ENCODE measurements around the gene CDX1.
A peak's percentile ranks its signal among the peaks of the same experiment; 100 is the strongest.

The CDX1 gene

DNA sequence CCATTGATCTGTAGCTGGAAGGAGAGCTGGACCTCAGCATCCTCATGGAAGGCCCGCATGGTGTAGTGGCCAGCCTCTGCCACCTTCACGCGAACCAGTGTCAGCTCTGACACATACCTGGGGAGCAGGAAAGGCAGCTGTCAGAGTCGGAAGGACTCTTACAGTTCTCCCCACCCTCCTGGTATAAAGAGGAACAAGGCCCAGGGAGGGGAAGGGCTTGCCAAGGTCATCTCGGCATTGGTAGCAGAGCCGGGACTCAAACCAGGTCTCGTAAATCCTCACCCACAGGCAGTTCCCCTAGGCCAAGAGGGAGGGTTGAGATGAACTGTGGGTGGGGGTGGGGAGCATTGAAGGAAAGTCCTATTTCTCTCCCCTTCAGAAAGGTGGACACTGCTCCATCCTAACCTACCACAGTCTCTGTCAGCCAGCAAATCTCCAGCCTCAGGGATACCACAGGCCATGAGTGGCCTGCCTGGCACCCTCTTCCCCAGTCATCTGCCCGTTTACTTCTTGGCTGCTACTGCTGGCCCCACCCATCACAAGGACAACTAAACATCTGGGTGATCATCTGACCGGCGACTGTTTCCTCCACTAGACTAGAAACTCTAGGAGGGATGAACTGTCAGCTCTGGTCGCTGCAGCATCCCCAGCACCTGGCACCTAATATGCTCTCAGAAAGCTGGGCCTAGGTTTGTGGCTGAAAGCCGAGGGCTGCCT lies 34.4 kb upstream of the CDX1 start:
- no peaks in the 10 kb centered on the region for H3K9me3 ChIP-seq (ENCODE audit: control insufficient read depth, low read length)
- 74% methylated on average over 7 of the region's 12 CpGs for WGBS

GRCh38 chr5:150132740-150133139 lies 33.8 kb upstream of the CDX1 start:
- H2AK5ac ChIP-seq (ENCODE audit: low read length, severe bottlenecking) = no peak overlapping the region
- H3K18ac ChIP-seq (ENCODE audit: low read depth in 1 of 2, low read length in 2 of 2) = peak overlapping the region in 1 of 2 experiments; percentile 26
- H3K36me3 ChIP-seq (ENCODE audit: control insufficient read depth in 1 of 2, insufficient read depth in 2 of 2, low read depth in 1 of 2, low read length in 2 of 2) = peaks cover 80 to 97% of the 10 kb centered on the region in 2 experiments
- H3K4me3 ChIP-seq (ENCODE audit: insufficient read depth in 1 of 2, low read depth in 1 of 2, low read length in 2 of 2) = no peak overlapping the region
- peaks cover 31% of the 10 kb centered on the region for H3K79me1 ChIP-seq (replicated peaks; ENCODE audit: low read length, poor library complexity, severe bottlenecking)
- H3K14ac ChIP-seq (ENCODE audit: low read length in 2 of 2) = no peak overlapping the region
- WGBS = 95% methylated on average over 22 of the region's 22 CpGs
- no peak for DNase-seq
- H3K4me1 ChIP-seq (ENCODE audit: control insufficient read depth, insufficient read depth, low read depth, low read length) = peaks cover 49% of the 10 kb centered on the region
- H3K9me3 ChIP-seq (ENCODE audit: control insufficient read depth, low read length) = no peaks in the 10 kb centered on the region
- H2AFZ ChIP-seq (ENCODE audit: low read depth, low read length) = no peak overlapping the region
- no peak overlapping the region for H3K23ac ChIP-seq (ENCODE audit: low read length in 2 of 2)
- no peak overlapping the region for H3K27ac ChIP-seq (ENCODE audit: low read length, poor library complexity, severe bottlenecking)
- H3K9ac ChIP-seq (ENCODE audit: low read length) = peak overlapping the region; percentile 60
- H3K4me2 ChIP-seq (ENCODE audit: low read length, poor library complexity, severe bottlenecking) = no peak overlapping the region
- H3K4ac ChIP-seq (ENCODE audit: low read depth in 1 of 2, low read length in 2 of 2) = no peak overlapping the region
- H4K91ac ChIP-seq (ENCODE audit: low read length) = peak overlapping the region; percentile 63
- no peak overlapping the region for H2BK120ac ChIP-seq (ENCODE audit: low read depth, low read length)
- no peaks in the 10 kb centered on the region for H3K27me3 ChIP-seq (ENCODE audit: control insufficient read depth in 1 of 2, insufficient read depth in 1 of 2, low read length in 2 of 2)
- peak overlapping the region; percentile 42 for H4K8ac ChIP-seq (ENCODE audit: low read length)
- H2BK15ac ChIP-seq (ENCODE audit: low read depth, poor library complexity, severe bottlenecking) = peak overlapping the region; percentile 85
- H2BK12ac ChIP-seq (ENCODE audit: low read length in 2 of 2) = peak overlapping the region; percentile 14 to 29
- H2BK5ac ChIP-seq (ENCODE audit: low read depth, low read length, poor library complexity, severe bottlenecking) = no peak overlapping the region

More for the DNA sequence above, 34.4 kb upstream of the CDX1 start:
- H3K4me2 ChIP-seq (ENCODE audit: low read length, poor library complexity, severe bottlenecking) = no peak overlapping the region
- H3K27me3 ChIP-seq (ENCODE audit: control insufficient read depth in 1 of 2, insufficient read depth in 1 of 2, low read length in 2 of 2) = no peaks in the 10 kb centered on the region
- H3K79me1 ChIP-seq (replicated peaks; ENCODE audit: low read length, poor library complexity, severe bottlenecking) = peaks cover 32% of the 10 kb centered on the region
- H4K8ac ChIP-seq (ENCODE audit: low read length) = peak overlapping the region; percentile 76
- peak overlapping the region; percentile 26 to 47 for H3K18ac ChIP-seq (ENCODE audit: low read depth in 1 of 2, low read length in 2 of 2)
- no peak overlapping the region for H3K14ac ChIP-seq (ENCODE audit: low read length in 2 of 2)
- H4K91ac ChIP-seq (ENCODE audit: low read length) = peak overlapping the region; percentile 58
- no peak overlapping the region for H2AFZ ChIP-seq (ENCODE audit: low read depth, low read length)
- peaks cover 43% of the 10 kb centered on the region for H3K4me1 ChIP-seq (ENCODE audit: control insufficient read depth, insufficient read depth, low read depth, low read length)
- no peak overlapping the region for H3K4me3 ChIP-seq (ENCODE audit: insufficient read depth in 1 of 2, low read depth in 1 of 2, low read length in 2 of 2)
- H2BK120ac ChIP-seq (ENCODE audit: low read depth, low read length) = no peak overlapping the region
- H2BK12ac ChIP-seq (ENCODE audit: low read length in 2 of 2) = peak overlapping the region; percentile 14 to 32
- peak overlapping the region in 1 of 2 experiments; percentile 10 for H3K23ac ChIP-seq (ENCODE audit: low read length in 2 of 2)
- peak overlapping the region; percentile 18 for H2AK5ac ChIP-seq (ENCODE audit: low read length, severe bottlenecking)
- H3K9ac ChIP-seq (ENCODE audit: low read length) = peak overlapping the region; percentile 60
- H3K36me3 ChIP-seq (ENCODE audit: control insufficient read depth in 1 of 2, insufficient read depth in 2 of 2, low read depth in 1 of 2, low read length in 2 of 2) = peaks cover 83 to 97% of the 10 kb centered on the region in 2 experiments
- no peak overlapping the region for H3K27ac ChIP-seq (ENCODE audit: low read length, poor library complexity, severe bottlenecking)
- DNase-seq = no peak
- H2BK15ac ChIP-seq (ENCODE audit: low read depth, poor library complexity, severe bottlenecking) = peak overlapping the region; percentile 85
- no peak overlapping the region for H3K4ac ChIP-seq (ENCODE audit: low read depth in 1 of 2, low read length in 2 of 2)
- no peak overlapping the region for H2BK5ac ChIP-seq (ENCODE audit: low read depth, low read length, poor library complexity, severe bottlenecking)

DNA sequence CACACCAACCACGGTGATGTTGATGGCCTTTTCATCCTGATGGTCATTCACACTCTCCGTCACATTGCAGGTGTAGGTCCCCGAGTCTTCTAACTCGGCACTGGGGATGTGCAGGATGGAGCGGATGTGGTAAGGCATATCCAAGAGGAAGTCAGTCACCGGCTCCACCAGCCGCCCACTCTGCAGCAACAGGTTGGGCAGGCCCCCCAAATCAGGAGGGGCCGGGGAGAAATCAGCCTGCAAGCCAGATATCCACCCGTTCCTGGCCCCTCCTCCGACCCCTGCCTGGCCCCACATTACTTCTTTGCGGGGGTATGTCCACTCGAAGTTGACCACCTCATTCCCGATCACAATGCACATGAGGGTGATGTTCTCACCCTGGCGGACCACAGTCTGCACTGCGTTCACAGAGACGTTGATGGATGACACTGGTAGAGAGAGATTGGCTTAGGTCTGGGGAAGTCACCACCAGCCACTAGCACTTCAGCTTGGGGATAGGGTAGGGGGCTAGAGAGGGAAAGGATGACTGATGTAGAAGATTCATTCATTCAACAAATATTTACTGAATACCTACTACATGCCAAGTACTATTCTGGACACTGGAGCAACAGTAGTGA lies 32.9 kb upstream of the CDX1 start:
- H3K23ac ChIP-seq (ENCODE audit: low read length in 2 of 2) = no peak overlapping the region
- no peak overlapping the region for H2AK5ac ChIP-seq (ENCODE audit: low read length, severe bottlenecking)
- no peaks in the 10 kb centered on the region for H3K9me3 ChIP-seq (ENCODE audit: control insufficient read depth, low read length)
- H3K4ac ChIP-seq (ENCODE audit: low read depth in 1 of 2, low read length in 2 of 2) = no peak overlapping the region
- H3K4me1 ChIP-seq (ENCODE audit: control insufficient read depth, insufficient read depth, low read depth, low read length) = peaks cover 54% of the 10 kb centered on the region
- no peak overlapping the region for H4K8ac ChIP-seq (ENCODE audit: low read length)
- no peak overlapping the region for H2BK5ac ChIP-seq (ENCODE audit: low read depth, low read length, poor library complexity, severe bottlenecking)
- peaks cover 24% of the 10 kb centered on the region for H3K79me1 ChIP-seq (replicated peaks; ENCODE audit: low read length, poor library complexity, severe bottlenecking)
- no peak overlapping the region for H2BK15ac ChIP-seq (ENCODE audit: low read depth, poor library complexity, severe bottlenecking)
- no peaks in the 10 kb centered on the region for H3K27me3 ChIP-seq (ENCODE audit: control insufficient read depth in 1 of 2, insufficient read depth in 1 of 2, low read length in 2 of 2)
- WGBS = 91% methylated on average over 16 of the region's 16 CpGs
- H3K27ac ChIP-seq (ENCODE audit: low read length, poor library complexity, severe bottlenecking) = no peak overlapping the region
- H2BK12ac ChIP-seq (ENCODE audit: low read length in 2 of 2) = no peak overlapping the region
- H3K14ac ChIP-seq (ENCODE audit: low read length in 2 of 2) = no peak overlapping the region
- peaks cover 70 to 96% of the 10 kb centered on the region in 2 experiments for H3K36me3 ChIP-seq (ENCODE audit: control insufficient read depth in 1 of 2, insufficient read depth in 2 of 2, low read depth in 1 of 2, low read length in 2 of 2)
- no peak overlapping the region for H3K4me2 ChIP-seq (ENCODE audit: low read length, poor library complexity, severe bottlenecking)
- H3K9ac ChIP-seq (ENCODE audit: low read length) = peak overlapping the region; percentile 60
- no peak overlapping the region for H3K18ac ChIP-seq (ENCODE audit: low read depth in 1 of 2, low read length in 2 of 2)
- no peak for DNase-seq
- no peak overlapping the region for H2AFZ ChIP-seq (ENCODE audit: low read depth, low read length)
- no peak overlapping the region for H3K4me3 ChIP-seq (ENCODE audit: insufficient read depth in 1 of 2, low read depth in 1 of 2, low read length in 2 of 2)
- H2BK120ac ChIP-seq (ENCODE audit: low read depth, low read length) = no peak overlapping the region
- no peak overlapping the region for H4K91ac ChIP-seq (ENCODE audit: low read length)

- no peak overlapping the region for H4K91ac ChIP-seq (ENCODE audit: low read length)
- no peaks in the 10 kb centered on the region for H3K9me3 ChIP-seq (ENCODE audit: control insufficient read depth, low read length)
- H3K14ac ChIP-seq (ENCODE audit: low read length in 2 of 2) = no peak overlapping the region
- H3K4me1 ChIP-seq (ENCODE audit: control insufficient read depth, insufficient read depth, low read depth, low read length) = peaks cover 58% of the 10 kb centered on the region
- no peak overlapping the region for H3K4me3 ChIP-seq (ENCODE audit: insufficient read depth in 1 of 2, low read depth in 1 of 2, low read length in 2 of 2)
- WGBS = 86% methylated on average over 7 of the region's 7 CpGs
- H3K36me3 ChIP-seq (ENCODE audit: control insufficient read depth in 1 of 2, insufficient read depth in 2 of 2, low read depth in 1 of 2, low read length in 2 of 2) = peaks cover 65 to 94% of the 10 kb centered on the region in 2 experiments
- H2AK5ac ChIP-seq (ENCODE audit: low read length, severe bottlenecking) = no peak overlapping the region
- H3K23ac ChIP-seq (ENCODE audit: low read length in 2 of 2) = no peak overlapping the region
- no peak overlapping the region for H4K8ac ChIP-seq (ENCODE audit: low read length)
- H3K27me3 ChIP-seq (ENCODE audit: control insufficient read depth in 1 of 2, insufficient read depth in 1 of 2, low read length in 2 of 2) = no peaks in the 10 kb centered on the region
- peaks cover 21% of the 10 kb centered on the region for H3K79me1 ChIP-seq (replicated peaks; ENCODE audit: low read length, poor library complexity, severe bottlenecking)
- no peak overlapping the region for H2BK5ac ChIP-seq (ENCODE audit: low read depth, low read length, poor library complexity, severe bottlenecking)
- H2AFZ ChIP-seq (ENCODE audit: low read depth, low read length) = no peak overlapping the region
- no peak overlapping the region for H2BK12ac ChIP-seq (ENCODE audit: low read length in 2 of 2)
- H3K4me2 ChIP-seq (ENCODE audit: low read length, poor library complexity, severe bottlenecking) = no peak overlapping the region
- H2BK120ac ChIP-seq (ENCODE audit: low read depth, low read length) = no peak overlapping the region
- peak overlapping the region in 1 of 2 experiments; percentile 46 for H3K18ac ChIP-seq (ENCODE audit: low read depth in 1 of 2, low read length in 2 of 2)
- H3K27ac ChIP-seq (ENCODE audit: low read length, poor library complexity, severe bottlenecking) = no peak overlapping the region
- no peak overlapping the region for H2BK15ac ChIP-seq (ENCODE audit: low read depth, poor library complexity, severe bottlenecking)
- peak overlapping the region; percentile 60 for H3K9ac ChIP-seq (ENCODE audit: low read length)
- H3K4ac ChIP-seq (ENCODE audit: low read depth in 1 of 2, low read length in 2 of 2) = no peak overlapping the region
- DNase-seq = no peak
These were observed 32.4 kb upstream of the CDX1 start for GRCh38 chr5:150134198-150134588.
